H9 (cell line): Measurements from ENCODE around the gene DMRTB1. TPM values are rescaled to one million over a fixed set of nuclear protein-coding genes. Genes with fewer than 3 reads are reported as not detected.

Source experiments
- DNase-seq: peaks from one replicate; pipeline ENCODE4 v3.0.0-alpha.2; 2017
- H2AFZ ChIP-seq: one replicate; pipeline ENCODE4 v1.6.1; 2013; ENCODE audit warnings: mild to moderate bottlenecking, low read length, control low read depth, moderate library complexity
- H2AK5ac ChIP-seq: 2 replicates; pipeline ENCODE4 v1.6.1; 2013; ENCODE audit warnings: low read length, control low read depth, mixed read lengths; ENCODE audit not compliant: insufficient read length
- H2BK120ac ChIP-seq: one replicate; pipeline ENCODE4 v1.6.1; 2013; ENCODE audit warnings: low read depth, mild to moderate bottlenecking, low read length, control low read depth, inconsistent platforms; ENCODE audit not compliant: poor library complexity, severe bottlenecking
- H2BK12ac ChIP-seq: 2 replicates; pipeline ENCODE4 v1.6.1; 2013; ENCODE audit warnings: low read length, control low read depth, mixed read lengths, low read depth; ENCODE audit not compliant: insufficient read length
- H2BK15ac ChIP-seq: 2 replicates; pipeline ENCODE4 v1.6.1; 2013; ENCODE audit warnings: low read depth, low read length, control low read depth
- H2BK20ac ChIP-seq: one replicate; pipeline ENCODE4 v1.6.1; 2013; ENCODE audit warnings: low read depth, mild to moderate bottlenecking, low read length, control low read depth, inconsistent platforms; ENCODE audit not compliant: poor library complexity, severe bottlenecking
- H2BK5ac ChIP-seq: 2 replicates; pipeline ENCODE4 v1.6.1; 2013; ENCODE audit warnings: low read length, control low read depth, mixed read lengths; ENCODE audit not compliant: insufficient read length
- H3K14ac ChIP-seq: 2 replicates; pipeline ENCODE4 v1.6.1; 2013; ENCODE audit warnings: low read length, control low read depth; ENCODE audit not compliant: insufficient read depth
- H3K18ac ChIP-seq: 2 replicates; pipeline ENCODE4 v1.6.1; 2013; ENCODE audit warnings: low read depth, mild to moderate bottlenecking, mixed read lengths, low read length, control low read depth; ENCODE audit not compliant: insufficient read length
- H3K23ac ChIP-seq: 2 replicates; pipeline ENCODE4 v1.6.1; 2013; ENCODE audit warnings: low read length, control low read depth, mixed read lengths, low read depth; ENCODE audit not compliant: insufficient read length
- H3K23me2 ChIP-seq: 2 replicates; pipeline ENCODE4 v1.6.1; 2013; ENCODE audit warnings: low read depth, mild to moderate bottlenecking, mixed read lengths, low read length, control low read depth; ENCODE audit not compliant: insufficient read length, poor library complexity, severe bottlenecking
- H3K27ac ChIP-seq: 2 replicates; pipeline ENCODE4 v1.5.1; 2013; ENCODE audit warnings: low read length, control low read depth, mixed read lengths, low read depth; ENCODE audit not compliant: insufficient read length
- H3K27me3 ChIP-seq: 2 replicates; pipeline ENCODE4 v1.6.1; 2013; ENCODE audit warnings: low read length, control low read depth, inconsistent platforms; ENCODE audit not compliant: insufficient read depth
- H3K4ac ChIP-seq: 2 replicates; pipeline ENCODE4 v1.6.1; 2013; ENCODE audit warnings: low read depth, mild to moderate bottlenecking, control low read depth, inconsistent platforms, low read length, moderate library complexity
- H3K4me1 ChIP-seq: 2 replicates; pipeline ENCODE4 v1.6.1; 2013; ENCODE audit warnings: low read length, control low read depth, inconsistent platforms; ENCODE audit not compliant: insufficient read depth
- H3K4me2 ChIP-seq: 2 replicates; pipeline ENCODE4 v1.6.1; 2013; ENCODE audit warnings: low read length, control low read depth, mixed read lengths; ENCODE audit not compliant: insufficient read length, insufficient read depth
- H3K56ac ChIP-seq: 2 replicates; pipeline ENCODE4 v1.6.1; 2013; ENCODE audit warnings: low read depth, mild to moderate bottlenecking, mixed read lengths, low read length, control low read depth; ENCODE audit not compliant: insufficient read length
- H3K79me1 ChIP-seq: 2 replicates; pipeline ENCODE4 v1.6.1; 2013; ENCODE audit warnings: low read depth, mild to moderate bottlenecking, moderate library complexity, low read length, control low read depth, inconsistent platforms; ENCODE audit not compliant: insufficient read depth, poor library complexity, severe bottlenecking
- H3K79me2 ChIP-seq: 2 replicates; pipeline ENCODE4 v1.6.1; 2013; ENCODE audit warnings: low read length, control low read depth, inconsistent platforms; ENCODE audit not compliant: insufficient read depth
- H3K9ac ChIP-seq: 2 replicates; pipeline ENCODE4 v1.6.1; 2013; ENCODE audit warnings: low read length, control low read depth, mixed read lengths; ENCODE audit not compliant: insufficient read length; ENCODE audit errors: extremely low read depth
- H3K9me3 ChIP-seq: one replicate; pipeline ENCODE4 v1.6.1; 2013; ENCODE audit warnings: low read depth, low read length, inconsistent platforms; ENCODE audit not compliant: control insufficient read depth
- H3T11ph ChIP-seq: one replicate; pipeline ENCODE4 v1.6.1; 2013; ENCODE audit warnings: mild to moderate bottlenecking, low read length, control low read depth, inconsistent platforms
- H4K20me1 ChIP-seq: one replicate; pipeline ENCODE4 v1.6.1; 2013; ENCODE audit not compliant: control insufficient read depth, insufficient read length, insufficient read depth
- H4K5ac ChIP-seq: 2 replicates; pipeline ENCODE4 v1.6.1; 2013; ENCODE audit warnings: low read depth, mild to moderate bottlenecking, mixed read lengths, low read length, control low read depth; ENCODE audit not compliant: insufficient read length
- H4K8ac ChIP-seq: replicated peaks from 2 replicates; pipeline ENCODE4 v1.6.1; 2013; ENCODE audit warnings: low read length, control low read depth, mixed read lengths, low read depth; ENCODE audit not compliant: insufficient read length
- H4K91ac ChIP-seq: 2 replicates; pipeline ENCODE4 v1.6.1; 2013; ENCODE audit warnings: low read depth, mild to moderate bottlenecking, moderate library complexity, mixed read lengths, low read length, control low read depth; ENCODE audit not compliant: insufficient read length
- H3K27ac Mint-ChIP-seq, 3 experiments: 2 replicates in 2 of 3; 3 replicates in 1 of 3; pipeline ENCODE4 v1.8.0; 2020 to 2021; ENCODE audit warnings: mixed read lengths in 3 of 3, mild to moderate bottlenecking in 1 of 3, moderate library complexity in 1 of 3
- H3K27me3 Mint-ChIP-seq: 2 replicates; pipeline ENCODE4 v1.8.0; 2021; ENCODE audit warnings: low read depth, mild to moderate bottlenecking, moderate library complexity, mixed read lengths
- H3K36me3 Mint-ChIP-seq, 3 experiments: 2 replicates in 2 of 3; 3 replicates in 1 of 3; pipeline ENCODE4 v1.8.0; 2020 to 2021; ENCODE audit warnings: low read depth in 3 of 3, mixed read lengths in 3 of 3; ENCODE audit not compliant: insufficient read depth in 1 of 3
- H3K4me1 Mint-ChIP-seq, 2 experiments: 2 replicates each; pipeline ENCODE4 v1.8.0; 2020; ENCODE audit warnings: mixed read lengths in 2 of 2
- H3K4me3 Mint-ChIP-seq, 2 experiments: 2 replicates in 1 of 2; 3 replicates in 1 of 2; pipeline ENCODE4 v1.8.0; 2020 to 2021; ENCODE audit warnings: mild to moderate bottlenecking in 2 of 2, mixed read lengths in 2 of 2, moderate library complexity in 1 of 2
- H3K9me3 Mint-ChIP-seq, 2 experiments: 2 replicates in 1 of 2; 3 replicates in 1 of 2; pipeline ENCODE4 v1.8.0; 2020; ENCODE audit warnings: mild to moderate bottlenecking in 2 of 2, mixed read lengths in 2 of 2, moderate library complexity in 1 of 2
- CTCF ChIP-seq: fragments of 200-600 bp; sonication (generic); conservative IDR thresholded peaks from 3 replicates; pipeline ENCODE4 v1.8.0; 2021; ENCODE audit warnings: antibody characterized with exemption, mild to moderate bottlenecking
- WGBS: extraction: QIAGEN DNeasy Blood & Tissue Kit; methylation state at CpG from one replicate; pipeline ENCODE4 v1.1.7; 2013; ENCODE audit warnings: missing lambda C conversion rate, low lambda C conversion rate, mixed read lengths; ENCODE audit not compliant: insufficient read length; ENCODE audit errors: extremely low coverage; 5-methylcytosine and 5-hydroxymethylcytosine counted together
- total RNA-seq: library from RNA; stranded (reverse); gene quantifications from 2 replicates; pipeline ENCODE4 v1.2.1, GENCODE V29; 2021

The DMRTB1 gene
- total RNA-seq, 1 experiment from 2014 or later: not detected

- no peaks in the 10 kb centered on the region for H3K9me3 Mint-ChIP-seq
- no peaks in the 10 kb centered on the region for H3K4me1 ChIP-seq
- no peak overlapping the region for H2BK120ac ChIP-seq
- H3T11ph ChIP-seq: no peak overlapping the region
- no peaks in the 10 kb centered on the region for H4K20me1 ChIP-seq
- H3K36me3 Mint-ChIP-seq: no peaks in the 10 kb centered on the region
- H3K14ac ChIP-seq: no peak overlapping the region
- no peak overlapping the region for H2BK5ac ChIP-seq
- H3K79me2 ChIP-seq: no peaks in the 10 kb centered on the region
- no peak overlapping the region for H4K8ac ChIP-seq
- no peak overlapping the region for H2AFZ ChIP-seq
- no peak overlapping the region for H3K27ac ChIP-seq
- H3K4me3 Mint-ChIP-seq: no peak overlapping the region
- H3K18ac ChIP-seq: no peak overlapping the region
- no peaks in the 10 kb centered on the region for H3K9me3 ChIP-seq
- TF ChIP-seq CTCF: no peak
- H3K27ac Mint-ChIP-seq: no peak overlapping the region
- H2AK5ac ChIP-seq: no peak overlapping the region
- no peak overlapping the region for H2BK12ac ChIP-seq
- WGBS: no CpG with 5 or more reads among the region's 8 CpGs
- no peak overlapping the region for H3K4me2 ChIP-seq
- H3K23me2 ChIP-seq: no peaks in the 10 kb centered on the region
- no peak overlapping the region for H3K56ac ChIP-seq
- H2BK20ac ChIP-seq: no peak overlapping the region
- H3K23ac ChIP-seq: no peak overlapping the region
- H3K9ac ChIP-seq: no peak overlapping the region
- H3K4me1 Mint-ChIP-seq: peaks cover 5 to 6% of the 10 kb centered on the region in 2 experiments; a peak in 3 of 4 replicates
- no peak overlapping the region for H3K4ac ChIP-seq
- H4K91ac ChIP-seq: no peak overlapping the region
- H3K79me1 ChIP-seq: no peaks in the 10 kb centered on the region
- peak; percentile 21 for DNase-seq
- peaks cover 4% of the 10 kb centered on the region for H3K27me3 ChIP-seq
- no peak overlapping the region for H4K5ac ChIP-seq
- no peak overlapping the region for H2BK15ac ChIP-seq
- H3K27me3 Mint-ChIP-seq: peaks cover 26% of the 10 kb centered on the region
These were observed 17.4 kb downstream of the DMRTB1 start for GRCh38 chr1:53476579-53476978.
